ENCODE measurements around the gene TACR1.

Gene TACR1

GRCh38 chr2:75192496-75192895, 6.8 kb downstream of the TACR1 start:
- TF ChIP-seq TEAD4 (IDR thresholded peaks at IDR 0.05) (no peak), TAF1 (IDR thresholded peaks at IDR 0.05; ENCODE audit: low read depth) (no peak), EGR1 (IDR thresholded peaks at IDR 0.05) (no peak), MAX (IDR thresholded peaks at IDR 0.05) (no peak), TCF12 (IDR thresholded peaks at IDR 0.05; ENCODE audit: low read depth) (no peak), YY1 (IDR thresholded peaks at IDR 0.05; ENCODE audit: low read depth) (no peak), USF1 (IDR thresholded peaks at IDR 0.05) (no peak), CEBPB (IDR thresholded peaks at IDR 0.05) (no peak), NFIC (IDR thresholded peaks at IDR 0.05) (no peak), ZBTB7A (IDR thresholded peaks at IDR 0.05; ENCODE audit: low read depth) (no peak), FOXM1 (IDR thresholded peaks at IDR 0.05; ENCODE audit: borderline replicate concordance, low read depth) (no peak), RAD21 (IDR thresholded peaks at IDR 0.05; ENCODE audit: low read depth) (no peak), CREB1 (IDR thresholded peaks at IDR 0.05; ENCODE audit: low read depth) (no peak), EP300 (IDR thresholded peaks at IDR 0.05; ENCODE audit: borderline replicate concordance) (no peak)
- TF ChIP-seq, protein P1, sequence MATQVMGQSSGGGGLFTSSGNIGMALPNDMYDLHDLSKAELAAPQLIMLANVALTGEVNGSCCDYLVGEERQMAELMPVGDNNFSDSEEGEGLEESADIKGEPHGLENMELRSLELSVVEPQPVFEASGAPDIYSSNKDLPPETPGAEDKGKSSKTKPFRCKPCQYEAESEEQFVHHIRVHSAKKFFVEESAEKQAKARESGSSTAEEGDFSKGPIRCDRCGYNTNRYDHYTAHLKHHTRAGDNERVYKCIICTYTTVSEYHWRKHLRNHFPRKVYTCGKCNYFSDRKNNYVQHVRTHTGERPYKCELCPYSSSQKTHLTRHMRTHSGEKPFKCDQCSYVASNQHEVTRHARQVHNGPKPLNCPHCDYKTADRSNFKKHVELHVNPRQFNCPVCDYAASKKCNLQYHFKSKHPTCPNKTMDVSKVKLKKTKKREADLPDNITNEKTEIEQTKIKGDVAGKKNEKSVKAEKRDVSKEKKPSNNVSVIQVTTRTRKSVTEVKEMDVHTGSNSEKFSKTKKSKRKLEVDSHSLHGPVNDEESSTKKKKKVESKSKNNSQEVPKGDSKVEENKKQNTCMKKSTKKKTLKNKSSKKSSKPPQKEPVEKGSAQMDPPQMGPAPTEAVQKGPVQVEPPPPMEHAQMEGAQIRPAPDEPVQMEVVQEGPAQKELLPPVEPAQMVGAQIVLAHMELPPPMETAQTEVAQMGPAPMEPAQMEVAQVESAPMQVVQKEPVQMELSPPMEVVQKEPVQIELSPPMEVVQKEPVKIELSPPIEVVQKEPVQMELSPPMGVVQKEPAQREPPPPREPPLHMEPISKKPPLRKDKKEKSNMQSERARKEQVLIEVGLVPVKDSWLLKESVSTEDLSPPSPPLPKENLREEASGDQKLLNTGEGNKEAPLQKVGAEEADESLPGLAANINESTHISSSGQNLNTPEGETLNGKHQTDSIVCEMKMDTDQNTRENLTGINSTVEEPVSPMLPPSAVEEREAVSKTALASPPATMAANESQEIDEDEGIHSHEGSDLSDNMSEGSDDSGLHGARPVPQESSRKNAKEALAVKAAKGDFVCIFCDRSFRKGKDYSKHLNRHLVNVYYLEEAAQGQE (IDR thresholded peaks at IDR 0.05; ENCODE audit: low read depth) = no peak

DNA sequence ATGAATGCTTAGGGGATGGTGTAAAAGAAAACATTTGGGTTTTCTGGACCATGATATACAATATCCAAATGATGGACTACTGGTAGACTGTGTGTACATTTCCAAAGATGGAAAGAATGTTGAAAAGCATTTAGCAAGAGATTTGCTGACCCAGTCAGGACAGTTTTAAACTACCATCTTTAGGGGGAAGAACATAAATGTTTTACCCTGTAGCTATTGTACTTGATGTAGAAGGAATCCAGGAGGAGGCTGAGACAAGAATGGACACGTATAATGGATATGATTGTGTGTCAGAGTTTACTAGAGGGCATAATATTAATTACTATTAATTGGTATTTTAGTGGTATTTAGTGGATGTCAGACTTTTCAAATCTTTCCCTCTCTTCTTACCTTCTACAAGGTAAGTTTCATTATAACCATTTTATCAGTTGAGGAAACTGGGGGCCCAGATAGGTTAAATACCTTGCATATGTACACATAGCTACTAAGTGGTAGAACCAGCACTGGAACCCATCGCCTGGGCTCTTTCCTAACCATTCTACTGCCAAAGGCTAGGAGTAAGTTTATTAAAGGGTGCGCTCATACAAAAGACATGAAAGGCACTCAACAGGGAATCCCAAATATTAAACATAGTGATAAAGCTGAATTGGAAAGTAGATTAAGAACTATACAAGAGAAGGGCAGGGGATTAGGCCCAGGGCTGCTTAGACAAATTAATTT, 8.9 kb downstream of the TACR1 start:
- no peak for TF ChIP-seq CREB1 (IDR thresholded peaks at IDR 0.05; ENCODE audit: low read depth)

GRCh38 chr2:75186821-75187220, 12.5 kb downstream of the TACR1 start:
- TF ChIP-seq EGR1 (IDR thresholded peaks at IDR 0.05) = no peak
- TF ChIP-seq USF1 (IDR thresholded peaks at IDR 0.05) = no peak
- no peak for TF ChIP-seq CEBPB (IDR thresholded peaks at IDR 0.05)
- no peak for TF ChIP-seq MAX (IDR thresholded peaks at IDR 0.05)
- no peak for TF ChIP-seq YY1 (IDR thresholded peaks at IDR 0.05; ENCODE audit: low read depth)
- no peak for TF ChIP-seq TAF1 (IDR thresholded peaks at IDR 0.05; ENCODE audit: low read depth)
- no peak for TF ChIP-seq FOXM1 (IDR thresholded peaks at IDR 0.05; ENCODE audit: borderline replicate concordance, low read depth)
- TF ChIP-seq RAD21 (IDR thresholded peaks at IDR 0.05; ENCODE audit: low read depth) = no peak
- TF ChIP-seq TEAD4 (IDR thresholded peaks at IDR 0.05) = no peak
- no peak for TF ChIP-seq EP300 (IDR thresholded peaks at IDR 0.05; ENCODE audit: borderline replicate concordance)
- TF ChIP-seq ZBTB7A (IDR thresholded peaks at IDR 0.05; ENCODE audit: low read depth) = no peak
- no peak for TF ChIP-seq NFIC (IDR thresholded peaks at IDR 0.05)
- no peak for TF ChIP-seq CREB1 (IDR thresholded peaks at IDR 0.05; ENCODE audit: low read depth)
- TF ChIP-seq, protein P1 (IDR thresholded peaks at IDR 0.05; ENCODE audit: low read depth) = no peak
- no peak for TF ChIP-seq TCF12 (IDR thresholded peaks at IDR 0.05; ENCODE audit: low read depth)

- TF ChIP-seq YY1 (IDR thresholded peaks at IDR 0.05; ENCODE audit: low read depth) (no peak), EGR1 (IDR thresholded peaks at IDR 0.05) (no peak), ZBTB7A (IDR thresholded peaks at IDR 0.05; ENCODE audit: low read depth) (no peak), EP300 (IDR thresholded peaks at IDR 0.05; ENCODE audit: borderline replicate concordance) (no peak), FOXM1 (IDR thresholded peaks at IDR 0.05; ENCODE audit: borderline replicate concordance, low read depth) (no peak), TAF1 (IDR thresholded peaks at IDR 0.05; ENCODE audit: low read depth) (no peak), RAD21 (IDR thresholded peaks at IDR 0.05; ENCODE audit: low read depth) (no peak), NFIC (IDR thresholded peaks at IDR 0.05) (no peak), USF1 (IDR thresholded peaks at IDR 0.05) (no peak), TEAD4 (IDR thresholded peaks at IDR 0.05) (no peak), MAX (IDR thresholded peaks at IDR 0.05) (no peak), TCF12 (IDR thresholded peaks at IDR 0.05; ENCODE audit: low read depth) (no peak), CREB1 (IDR thresholded peaks at IDR 0.05; ENCODE audit: low read depth) (no peak), CEBPB (IDR thresholded peaks at IDR 0.05) (no peak)
- TF ChIP-seq, protein P1 (IDR thresholded peaks at IDR 0.05; ENCODE audit: low read depth) = no peak
These were observed 16.7 kb downstream of the TACR1 start for GRCh38 chr2:75182606-75183005.
